DMS153 (cell line): ENCODE data around the gene BDKRB2.
"Not testable (repeated sequence)": the region's sequence is repeated elsewhere in the genome, so short reads cannot be mapped to it uniquely, and the experiment has no call there.

Source experiments
- DNase-seq: peaks from one replicate; lab custom pipeline; 2025; lab: John Stamatoyannopoulos, UW

The BDKRB2 gene

DNA sequence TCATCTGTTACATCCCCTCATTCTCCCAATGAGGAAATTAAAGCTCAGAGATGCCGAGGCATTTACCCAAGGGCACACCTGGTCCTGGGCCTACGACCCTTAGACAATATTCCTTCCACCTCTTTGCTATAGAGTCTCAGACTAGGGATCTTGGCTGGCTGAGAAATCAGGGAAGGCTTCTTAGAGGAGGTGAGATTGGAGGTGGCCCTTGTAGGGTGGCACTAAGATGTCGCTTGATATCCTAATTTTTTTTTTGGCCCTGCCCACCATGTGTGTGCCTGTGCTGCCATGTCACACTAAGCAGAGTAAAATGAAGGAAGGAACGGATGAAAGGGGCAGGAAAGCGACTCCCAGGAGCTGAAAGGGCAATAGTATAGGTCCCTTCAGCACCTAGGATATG lies 20.6 kb downstream of the BDKRB2 start:
- no peak for DNase-seq

DNA sequence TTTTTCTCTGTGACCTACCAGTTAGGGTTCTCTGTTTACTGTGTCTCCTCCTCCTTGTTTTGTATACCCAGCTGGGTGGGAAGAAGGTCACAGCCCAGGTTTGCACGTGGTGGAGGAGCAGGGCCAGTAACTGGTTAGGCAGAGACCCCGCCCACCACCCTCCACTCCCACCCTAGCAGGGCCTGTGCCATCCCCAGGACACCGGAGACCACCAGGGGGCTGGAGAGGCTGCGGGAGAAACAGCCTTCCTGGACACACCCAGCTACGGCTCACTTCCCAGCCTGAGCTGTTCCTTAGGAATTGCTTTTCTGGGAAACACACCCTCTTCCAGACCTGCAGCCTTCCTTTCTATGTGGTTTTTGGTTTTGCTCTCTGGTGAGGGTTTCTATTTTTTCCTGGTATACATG lies 21.1 kb downstream of the BDKRB2 start:
- no peak for DNase-seq

DNA sequence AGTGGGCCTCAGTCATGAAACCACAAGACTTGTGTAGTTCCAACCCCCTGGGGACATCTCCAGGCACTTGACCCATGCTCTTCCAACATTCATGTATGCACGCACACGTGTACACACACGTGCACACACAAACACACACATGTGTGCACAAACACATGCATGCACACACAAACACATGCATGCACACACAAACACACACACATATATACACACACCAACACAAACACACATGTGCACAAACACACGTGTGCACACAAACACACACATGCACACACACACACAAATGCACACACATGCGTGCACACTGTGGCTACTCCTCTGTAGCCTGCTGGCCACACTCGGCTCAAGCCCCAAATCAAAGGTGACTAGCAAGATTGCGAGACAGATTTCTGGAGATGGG lies 22.8 kb downstream of the BDKRB2 start:
- no peak for DNase-seq

DNA sequence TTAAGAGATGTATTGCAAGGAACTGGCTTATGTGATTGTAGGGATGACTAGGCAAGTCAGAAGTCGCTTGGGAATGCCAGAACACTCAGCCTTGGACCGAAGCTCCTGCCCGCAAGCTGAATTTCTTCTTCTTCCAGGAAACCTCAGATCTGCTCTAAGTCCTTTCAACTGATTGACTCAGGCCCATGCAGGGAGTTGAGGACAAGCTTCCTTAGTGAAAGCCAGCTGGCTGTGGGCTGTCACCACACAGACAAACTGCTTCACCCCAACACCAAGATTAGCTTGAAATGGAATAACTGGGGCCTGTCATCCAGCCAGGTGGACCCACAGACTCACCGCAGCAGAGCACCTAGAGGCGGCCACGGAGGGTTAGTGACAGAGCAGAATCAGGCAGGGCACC lies 24.7 kb downstream of the BDKRB2 start:
- no peak for DNase-seq

DNA sequence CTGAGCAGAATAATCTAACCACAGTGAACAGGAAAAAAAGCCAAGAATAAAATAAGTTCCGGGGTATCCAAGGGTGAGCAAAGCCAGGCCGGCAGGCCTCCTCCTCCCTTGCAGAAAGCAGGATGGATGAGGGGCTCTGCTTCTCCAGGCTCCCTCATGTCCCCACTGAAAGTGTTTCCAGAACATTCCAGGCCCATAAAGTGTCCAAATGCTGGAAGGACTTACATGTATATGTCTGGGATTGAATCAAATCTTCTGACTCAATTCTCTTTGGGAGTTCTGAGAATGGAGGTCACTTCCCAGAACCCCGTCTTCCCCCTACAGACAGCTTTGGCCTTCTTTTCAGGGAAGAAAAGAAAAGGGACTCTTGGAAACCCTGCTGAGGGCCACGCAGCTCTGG lies 26.4 kb downstream of the BDKRB2 start:
- DNase-seq = no peak

DNA sequence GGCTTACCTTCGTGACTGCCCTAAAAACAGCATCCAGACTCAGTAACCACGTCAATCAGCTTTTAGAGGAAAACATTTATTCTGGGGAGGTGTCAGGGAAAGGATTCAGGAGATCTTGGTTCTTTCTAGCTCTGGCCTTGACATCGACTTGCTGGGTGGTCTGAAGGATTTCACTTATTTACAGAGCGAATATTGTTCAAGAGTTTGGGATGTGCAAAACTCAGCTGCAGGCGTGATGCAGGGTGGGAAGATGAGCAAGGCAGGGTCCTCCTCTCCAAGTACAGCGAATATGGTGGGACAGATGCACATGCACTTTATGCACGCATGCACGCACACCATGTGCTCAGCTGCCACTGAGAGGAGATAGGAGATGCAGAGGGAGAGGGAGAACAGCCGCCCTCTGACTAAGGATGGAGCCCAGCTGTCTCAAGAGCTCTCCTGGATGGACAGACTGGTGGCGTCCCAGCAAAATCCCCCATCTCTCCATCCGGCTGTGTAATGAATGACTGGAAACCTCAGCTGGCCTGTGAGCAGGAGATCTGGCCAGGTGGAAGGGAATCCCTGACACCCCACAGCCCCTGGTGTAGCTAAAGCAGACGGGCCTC lies 27.0 kb downstream of the BDKRB2 start:
- no peak for DNase-seq

DNA sequence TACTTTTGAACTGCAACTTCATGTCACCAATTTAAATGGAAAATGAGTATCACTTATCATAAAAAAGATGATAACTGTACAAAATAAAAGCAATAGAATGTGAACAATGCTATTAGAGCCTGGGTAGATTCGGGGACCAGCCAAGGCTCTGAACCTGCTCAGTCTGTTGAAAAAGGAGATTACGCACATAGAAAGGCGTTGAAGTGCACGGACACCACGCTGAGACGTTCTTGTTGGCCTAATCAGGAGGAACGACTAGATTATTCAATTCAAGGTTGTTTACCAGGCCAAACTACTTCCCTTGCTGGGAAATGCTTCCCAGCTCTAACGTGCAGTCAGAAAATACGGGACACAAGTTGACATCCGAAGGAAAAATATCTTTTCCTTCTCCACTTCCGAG lies 27.9 kb downstream of the BDKRB2 start:
- no peak for DNase-seq

DNA sequence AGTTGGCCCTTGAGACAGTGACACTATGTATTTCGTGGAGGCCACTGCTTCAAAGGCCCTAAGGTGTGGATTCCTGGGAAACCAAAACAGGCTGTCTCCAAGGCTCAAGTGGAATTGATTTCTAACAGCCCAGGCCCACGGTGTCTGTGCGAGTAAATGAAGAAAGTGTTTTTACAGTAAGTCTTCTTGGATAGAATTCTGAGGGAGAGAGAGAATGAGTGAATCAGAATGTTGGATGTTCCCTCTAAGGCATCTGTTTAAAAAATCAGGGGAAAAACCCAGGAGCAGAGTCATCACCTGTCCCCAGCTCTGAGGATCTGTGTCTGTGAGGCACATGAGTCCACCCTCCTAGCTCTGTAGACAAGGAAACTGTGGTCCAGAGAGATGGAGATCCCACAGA lies 29.0 kb downstream of the BDKRB2 start:
- no peak for DNase-seq

DNA sequence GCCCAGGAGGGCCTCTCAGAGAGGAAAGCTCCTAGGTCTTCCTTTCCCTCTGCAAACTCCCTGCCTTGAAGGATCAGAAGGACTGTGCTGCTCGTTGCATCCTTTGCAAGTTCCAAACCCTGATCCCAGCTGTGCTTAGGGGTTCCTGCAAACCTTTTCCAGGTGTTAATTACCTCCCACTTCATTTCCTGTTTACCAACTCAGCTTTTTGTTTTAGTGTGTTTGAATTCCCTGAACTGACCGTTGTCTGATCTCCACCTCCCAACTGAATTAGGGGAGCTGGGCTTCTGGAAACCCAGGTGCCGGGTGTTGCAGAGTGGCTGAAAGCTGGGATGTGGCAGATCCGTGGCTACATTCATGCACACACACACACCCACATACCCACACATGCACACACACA lies 30.8 kb downstream of the BDKRB2 start:
- DNase-seq = no peak

DNA sequence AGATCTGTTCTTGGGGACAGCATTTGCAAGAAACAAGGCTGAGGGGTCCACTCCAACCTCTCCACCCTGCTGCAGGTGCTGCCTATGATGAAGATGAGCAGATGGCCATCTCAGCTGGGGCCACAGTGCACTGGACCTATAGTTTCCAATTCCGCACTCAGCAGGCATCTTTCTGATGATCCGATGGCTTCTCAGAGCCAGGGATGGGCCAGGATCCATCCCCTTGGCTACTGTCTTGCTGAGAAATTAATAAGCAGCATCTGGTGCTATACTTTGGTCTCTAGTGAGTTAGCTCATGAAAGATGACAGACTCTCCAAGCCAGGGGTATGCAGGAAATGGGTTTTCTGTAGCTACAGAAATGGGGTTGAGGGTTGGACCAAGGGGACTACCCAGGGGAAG lies 33.0 kb downstream of the BDKRB2 start:
- no peak for DNase-seq

DNA sequence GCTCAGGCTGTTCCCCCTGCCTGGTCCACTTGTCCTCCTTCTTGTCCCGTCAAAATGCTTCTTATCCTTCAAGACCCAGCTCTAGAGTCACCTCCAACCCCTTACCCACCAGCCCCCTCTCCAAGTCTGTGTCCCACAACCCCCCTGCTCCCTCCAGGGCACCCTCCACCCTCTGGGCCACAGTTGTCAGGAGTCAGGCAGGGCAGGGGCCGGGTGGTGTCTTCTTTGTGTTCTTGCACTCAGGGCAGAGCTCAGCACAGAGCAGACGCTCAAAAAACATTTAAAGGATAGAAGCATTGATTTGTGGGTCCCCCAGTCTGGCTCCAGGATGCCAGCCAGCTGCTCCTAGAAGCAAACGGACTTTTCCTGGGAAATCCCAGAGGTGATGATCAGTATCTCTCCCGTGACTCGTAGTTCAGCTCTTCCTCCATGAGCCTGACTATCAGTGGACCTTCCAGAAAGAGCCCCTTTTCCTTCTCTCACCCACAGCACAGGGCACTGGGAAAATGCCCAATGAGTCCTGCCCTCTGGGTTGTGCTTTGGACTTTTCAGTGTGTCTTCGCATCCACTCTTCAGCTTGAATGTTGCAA lies 34.1 kb downstream of the BDKRB2 start:
- no peak for DNase-seq

DNA sequence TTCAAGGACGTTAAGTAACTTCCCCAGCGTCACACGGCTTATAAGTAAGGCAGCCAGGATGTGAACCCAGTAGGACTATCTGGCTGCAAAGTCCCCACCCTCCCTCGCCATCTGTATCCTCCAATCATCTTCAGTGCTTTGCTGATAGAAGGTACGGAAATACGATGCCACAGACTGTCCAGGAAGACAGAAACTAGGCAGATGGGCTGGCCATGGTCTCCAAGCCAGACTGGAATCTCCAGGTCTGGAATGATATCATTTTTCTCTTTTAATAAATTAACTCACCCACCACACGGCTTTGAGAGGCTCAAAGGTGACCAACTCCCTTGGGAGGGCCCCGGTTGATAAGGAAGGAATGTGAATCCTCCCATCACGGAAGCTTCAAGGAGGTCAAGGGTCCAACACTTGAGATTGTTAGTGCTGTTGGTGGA lies 35.1 kb downstream of the BDKRB2 start:
- no peak for DNase-seq

DNA sequence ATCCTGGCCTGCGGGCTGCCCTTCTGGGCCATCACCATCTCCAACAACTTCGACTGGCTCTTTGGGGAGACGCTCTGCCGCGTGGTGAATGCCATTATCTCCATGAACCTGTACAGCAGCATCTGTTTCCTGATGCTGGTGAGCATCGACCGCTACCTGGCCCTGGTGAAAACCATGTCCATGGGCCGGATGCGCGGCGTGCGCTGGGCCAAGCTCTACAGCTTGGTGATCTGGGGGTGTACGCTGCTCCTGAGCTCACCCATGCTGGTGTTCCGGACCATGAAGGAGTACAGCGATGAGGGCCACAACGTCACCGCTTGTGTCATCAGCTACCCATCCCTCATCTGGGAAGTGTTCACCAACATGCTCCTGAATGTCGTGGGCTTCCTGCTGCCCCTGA lies 36.0 kb downstream of the BDKRB2 start:
- no peak for DNase-seq

DNA sequence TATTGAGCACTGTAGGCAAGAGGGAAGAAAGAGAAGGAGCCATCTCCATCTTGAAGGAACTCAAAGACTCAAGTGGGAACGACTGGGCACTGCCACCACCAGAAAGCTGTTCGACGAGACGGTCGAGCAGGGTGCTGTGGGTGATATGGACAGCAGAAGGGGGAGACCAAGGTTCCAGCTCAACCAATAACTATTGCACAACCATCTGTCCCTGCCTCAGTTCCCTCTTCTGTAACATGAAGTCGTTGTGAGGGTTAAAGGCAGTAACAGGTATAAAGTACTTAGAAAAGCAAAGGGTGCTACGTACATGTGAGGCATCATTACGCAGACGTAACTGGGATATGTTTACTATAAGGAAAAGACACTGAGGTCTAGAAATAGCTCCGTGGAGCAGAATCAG lies 37.5 kb downstream of the BDKRB2 start:
- no peak for DNase-seq

DNA sequence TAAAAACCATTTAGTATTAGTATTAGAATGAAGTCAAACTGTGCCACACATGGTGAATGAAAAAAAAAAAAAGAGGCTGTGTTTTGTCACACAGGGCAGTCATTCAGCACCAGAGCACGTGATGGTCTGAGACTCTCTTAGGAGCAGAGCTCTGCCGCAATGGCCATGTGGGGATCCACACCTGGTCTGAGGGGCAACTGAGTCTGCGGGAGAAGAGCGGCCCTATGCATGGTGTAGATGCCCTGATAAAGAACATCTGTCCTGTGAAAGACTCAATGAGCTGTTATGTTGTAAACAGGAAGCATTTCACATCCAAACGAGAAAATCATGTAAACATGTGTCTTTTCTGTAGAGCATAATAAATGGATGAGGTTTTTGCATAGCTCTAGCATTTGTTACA lies 39.1 kb downstream of the BDKRB2 start:
- no peak for DNase-seq

DNA sequence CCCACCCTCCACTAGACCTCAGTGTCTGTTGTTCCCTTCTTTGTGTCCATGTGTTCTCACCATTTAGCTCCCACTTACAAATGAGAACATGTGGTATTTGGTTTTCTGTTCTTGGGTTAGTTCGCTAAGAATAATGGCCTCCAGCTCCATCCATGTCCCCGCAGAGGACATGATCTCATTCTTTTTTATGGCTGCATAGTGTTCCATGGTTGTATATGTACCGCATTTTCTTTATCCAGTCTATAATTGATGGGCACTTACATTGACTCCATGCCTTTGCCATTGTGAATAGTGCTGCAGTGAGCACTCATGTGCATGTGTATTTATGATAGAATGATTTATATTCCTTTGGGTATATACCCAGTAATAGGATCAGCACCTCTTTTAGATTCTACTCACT lies 40.4 kb downstream of the BDKRB2 start:
- DNase-seq = not testable (repeated sequence)

DNA sequence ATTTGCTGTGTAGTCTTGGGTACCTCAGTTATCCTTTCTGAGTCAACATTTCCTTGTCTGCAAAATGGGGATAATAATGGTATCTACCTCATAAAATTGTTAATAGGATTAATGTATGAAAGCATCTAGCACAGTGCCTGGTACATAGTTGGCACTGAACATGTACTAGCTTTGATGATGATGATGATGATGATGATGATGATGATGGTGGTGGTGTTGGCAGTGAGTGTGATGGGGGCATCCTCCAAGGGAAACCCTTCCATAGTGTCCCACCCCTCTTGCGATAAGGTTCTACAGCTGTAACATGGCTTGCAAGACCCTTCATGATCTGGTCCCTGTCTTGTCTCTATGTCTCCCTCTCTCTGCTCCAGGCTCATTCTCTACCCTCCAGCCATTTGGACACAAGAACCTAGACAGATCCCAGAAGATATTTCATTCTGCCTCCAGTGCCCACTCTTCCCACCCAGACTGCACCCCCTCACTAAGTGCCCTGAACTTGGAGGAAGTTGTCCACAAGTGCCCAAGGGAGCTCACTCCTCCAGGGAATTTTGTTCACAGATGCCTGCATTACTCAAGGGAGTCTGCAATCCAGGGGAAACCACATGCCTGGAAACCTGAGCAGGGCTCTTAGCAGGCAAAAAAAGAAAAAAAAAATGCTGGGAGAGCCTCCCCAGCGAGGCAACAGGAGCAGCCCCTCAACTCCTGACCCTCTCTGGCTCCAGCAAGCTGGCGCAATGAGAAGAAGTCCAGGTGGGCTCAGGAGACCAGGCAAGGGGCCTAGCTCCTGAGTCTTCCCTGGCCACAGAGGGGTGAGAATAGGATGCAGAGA lies 41.3 kb downstream of the BDKRB2 start:
- no peak for DNase-seq

DNA sequence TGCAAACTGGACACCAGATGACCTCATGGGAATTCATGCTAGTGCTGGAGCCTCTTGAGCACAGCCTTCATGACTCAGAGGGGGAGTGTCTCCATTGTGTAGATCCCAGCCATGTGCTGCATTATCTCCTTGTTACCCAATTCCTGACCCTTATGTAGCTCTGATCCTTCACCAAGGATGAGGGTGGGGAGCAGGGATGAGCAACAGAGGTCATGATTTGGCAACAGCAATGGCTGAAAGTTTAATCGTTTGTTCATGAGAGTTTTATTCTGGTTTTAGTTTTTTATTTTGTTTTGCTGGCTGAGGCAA lies 41.9 kb downstream of the BDKRB2 start:
- DNase-seq = no peak

DNA sequence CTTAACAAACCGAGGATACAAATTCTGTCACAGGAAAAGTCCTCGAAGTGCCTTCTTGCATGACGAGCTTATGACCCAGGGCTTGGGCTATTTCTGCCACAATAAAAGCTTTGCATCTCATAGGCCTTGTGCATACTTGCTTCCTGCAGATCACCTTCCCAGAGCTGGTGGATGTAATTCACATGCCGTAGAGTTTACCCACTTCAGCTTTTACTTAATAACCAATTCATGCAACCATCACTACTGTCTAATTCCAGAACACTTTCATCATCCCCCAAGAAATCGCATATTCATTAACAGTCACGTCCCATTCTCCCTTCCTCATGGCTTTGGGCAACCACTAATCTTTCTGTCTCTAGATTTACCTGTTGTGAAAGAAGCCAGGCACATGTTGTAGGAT lies 42.4 kb downstream of the BDKRB2 start:
- DNase-seq = no peak

DNA sequence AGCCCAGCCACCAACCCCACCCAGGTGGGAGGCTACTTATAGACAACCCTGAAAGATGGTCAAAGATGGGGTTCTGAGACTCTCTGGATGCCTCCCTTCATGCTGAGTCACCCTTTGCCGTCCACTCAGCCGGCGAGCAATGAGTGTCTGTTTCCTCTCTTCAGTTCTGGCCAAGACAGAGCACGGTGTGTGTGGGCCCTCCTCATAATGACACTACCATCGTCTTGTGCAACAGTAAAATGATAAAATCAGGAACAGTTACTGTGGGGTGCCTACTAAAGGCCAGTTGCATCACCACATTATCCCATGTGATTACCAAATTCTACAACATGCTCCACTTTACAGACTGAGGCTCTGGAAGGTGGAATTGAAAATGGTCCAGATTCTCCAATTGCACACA lies 44.4 kb downstream of the BDKRB2 start:
- DNase-seq = no peak

DNA sequence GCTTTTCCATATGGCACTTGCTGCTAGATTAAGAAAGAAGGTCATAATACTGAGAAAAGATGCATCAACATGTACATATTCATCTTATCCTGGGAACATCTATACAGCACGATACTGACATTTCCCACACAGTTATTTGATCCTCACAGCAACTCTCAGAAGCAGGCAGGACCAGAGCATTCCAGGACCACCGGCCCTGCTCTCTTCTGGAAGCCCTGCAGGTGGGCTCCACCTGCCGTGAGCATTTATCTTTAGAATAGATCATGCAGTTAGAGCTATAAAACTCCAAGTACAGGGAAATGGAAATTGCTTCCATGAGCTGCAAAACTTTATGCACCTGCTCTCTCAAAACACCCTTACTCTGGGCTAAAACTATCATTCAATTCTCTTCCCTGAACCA lies 45.8 kb downstream of the BDKRB2 start:
- no peak for DNase-seq

DNA sequence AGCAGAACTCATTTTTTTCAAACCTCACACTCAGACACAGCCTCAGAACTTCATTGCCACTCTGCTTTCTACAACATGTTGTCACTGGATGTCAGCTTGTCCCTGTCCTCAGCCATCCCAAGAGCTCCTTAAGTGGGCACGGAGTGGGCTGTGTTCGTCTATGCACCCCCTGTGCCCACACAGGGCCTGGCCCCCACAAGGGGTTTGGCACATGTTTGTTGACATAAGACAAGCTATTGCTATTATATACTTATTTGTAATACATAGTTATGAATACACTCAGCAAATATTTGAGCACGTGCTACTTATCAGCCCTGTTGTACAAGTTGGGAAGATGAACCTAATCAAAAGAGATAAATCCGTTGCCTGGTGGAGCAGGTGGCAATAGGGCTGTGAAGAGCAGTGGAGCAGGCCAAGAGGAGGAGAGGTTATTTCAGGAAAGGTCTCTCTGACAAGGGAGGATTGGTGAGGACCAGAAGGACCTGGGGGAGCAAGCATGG lies 47.1 kb downstream of the BDKRB2 start:
- no peak for DNase-seq

DNA sequence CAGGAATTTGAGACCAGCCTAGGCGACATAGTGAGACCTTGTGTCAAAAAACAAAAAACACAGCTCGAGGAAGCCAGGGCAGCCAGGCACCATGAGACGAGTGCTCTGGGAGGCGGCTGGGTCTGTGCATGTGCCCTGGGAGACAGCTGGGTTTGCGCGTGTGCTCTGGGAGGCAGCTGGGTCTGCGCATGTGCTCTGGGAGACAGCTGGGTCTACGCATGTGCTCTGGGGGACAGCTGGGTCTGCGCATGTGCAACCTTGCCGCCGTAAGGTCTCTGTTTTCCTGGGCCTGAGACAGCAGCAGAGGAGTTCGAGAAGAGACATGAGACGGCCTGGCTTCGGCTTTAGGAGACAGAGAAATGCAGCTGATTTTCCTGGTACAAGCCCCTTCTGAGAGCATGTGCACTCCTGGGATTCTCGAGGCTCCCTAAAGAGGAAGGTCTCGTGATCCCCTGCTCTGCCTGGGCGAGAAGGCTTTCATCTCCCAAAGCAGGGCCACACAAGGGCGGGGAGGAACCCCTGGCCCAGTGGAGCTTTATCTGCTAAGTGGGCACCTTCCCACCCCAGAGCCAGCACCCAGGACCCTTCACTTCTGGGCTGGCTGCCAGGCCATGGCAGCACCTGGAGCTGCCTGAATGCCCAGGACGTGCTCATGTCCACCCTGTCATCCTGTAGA lies 47.8 kb downstream of the BDKRB2 start:
- DNase-seq = peak; percentile 67
